CD4-positive, alpha-beta T cell treated with Interleukin-17A for 1 hour (primary cell): ENCODE data around the gene TMEM176A.

Experiments
- DNase-seq: peaks from one replicate; pipeline ENCODE4 v3.0.0-alpha.2; 2020

The TMEM176A gene

DNA sequence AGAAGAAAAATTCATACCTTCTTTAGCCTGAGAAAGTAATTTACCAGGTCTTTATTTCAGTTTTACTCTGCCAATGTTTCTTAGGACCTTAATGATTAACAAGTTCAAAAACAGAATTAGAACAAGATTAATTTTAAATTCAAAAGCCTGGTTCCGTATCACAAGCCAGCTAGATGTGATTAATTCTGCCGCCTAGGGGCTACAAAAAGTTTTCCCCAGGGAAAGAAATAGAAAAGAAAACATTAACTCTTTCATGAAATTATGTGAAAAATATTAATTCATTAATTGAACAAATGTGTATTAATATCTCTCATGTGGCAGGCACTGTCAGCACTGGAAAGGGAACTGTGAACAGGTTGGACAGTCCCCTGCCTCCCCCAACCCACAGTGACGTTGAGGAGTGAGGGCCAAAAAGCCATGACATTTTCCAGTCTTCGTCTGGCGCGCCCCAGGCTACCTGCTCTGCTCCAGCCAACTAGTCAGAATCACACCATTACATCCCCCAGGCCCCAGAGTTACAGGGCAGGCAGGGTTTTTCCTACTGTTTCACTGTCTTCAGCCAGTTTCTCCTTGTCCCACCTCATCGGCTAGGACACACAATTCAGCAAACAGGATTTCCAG, 20.1 kb downstream of the TMEM176A start:
- no peak for DNase-seq

DNA sequence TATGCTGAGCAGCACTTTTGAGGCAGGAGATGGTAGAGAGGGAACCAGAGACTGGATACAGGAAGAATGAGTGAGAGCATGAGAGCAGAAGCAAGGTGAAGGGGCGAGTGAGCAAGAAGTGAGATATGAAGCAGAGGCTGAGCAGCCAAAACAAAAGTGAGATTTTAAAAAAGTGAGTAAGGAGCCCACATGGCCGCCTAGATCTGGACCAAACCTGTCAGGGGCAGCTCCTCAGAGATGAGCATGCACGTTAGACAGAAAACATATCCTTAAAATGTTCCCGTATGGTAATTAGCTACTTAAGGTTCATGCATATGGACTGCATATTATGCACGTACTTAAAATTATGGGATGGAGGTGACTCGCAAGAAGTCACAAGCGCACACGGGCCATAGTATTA, 22.5 kb downstream of the TMEM176A start:
- DNase-seq, result no peak

DNA sequence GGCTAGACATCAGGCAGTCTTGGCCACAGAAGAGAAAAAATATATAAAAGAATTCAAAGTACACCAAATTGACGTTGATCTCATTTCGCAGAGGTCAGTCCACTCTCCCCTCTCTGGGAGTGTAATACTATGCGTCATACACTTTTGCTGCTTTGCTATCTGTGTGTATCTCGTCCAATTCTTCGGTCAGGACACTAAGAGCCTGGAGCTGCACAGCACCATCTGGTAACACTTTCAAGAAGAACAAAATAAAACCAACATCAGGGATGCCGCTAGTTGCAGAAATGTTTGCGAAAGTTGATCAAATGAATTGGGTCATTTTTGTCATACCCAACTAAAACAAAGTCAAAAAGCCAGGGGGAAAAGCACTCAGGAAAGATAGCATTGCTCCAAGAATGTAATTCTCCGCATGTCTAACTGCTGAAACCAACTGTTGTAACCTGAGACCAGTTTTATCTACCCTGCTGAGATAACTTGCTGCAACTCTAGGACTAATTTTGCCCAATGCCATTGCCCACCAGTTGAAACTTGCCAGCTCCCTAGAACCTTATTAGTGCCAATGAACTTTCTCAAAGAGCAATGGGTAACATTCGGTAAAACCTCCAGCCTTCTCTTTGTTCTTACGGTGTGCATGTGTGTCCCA, 23.0 kb downstream of the TMEM176A start:
- DNase-seq, result no peak

DNA sequence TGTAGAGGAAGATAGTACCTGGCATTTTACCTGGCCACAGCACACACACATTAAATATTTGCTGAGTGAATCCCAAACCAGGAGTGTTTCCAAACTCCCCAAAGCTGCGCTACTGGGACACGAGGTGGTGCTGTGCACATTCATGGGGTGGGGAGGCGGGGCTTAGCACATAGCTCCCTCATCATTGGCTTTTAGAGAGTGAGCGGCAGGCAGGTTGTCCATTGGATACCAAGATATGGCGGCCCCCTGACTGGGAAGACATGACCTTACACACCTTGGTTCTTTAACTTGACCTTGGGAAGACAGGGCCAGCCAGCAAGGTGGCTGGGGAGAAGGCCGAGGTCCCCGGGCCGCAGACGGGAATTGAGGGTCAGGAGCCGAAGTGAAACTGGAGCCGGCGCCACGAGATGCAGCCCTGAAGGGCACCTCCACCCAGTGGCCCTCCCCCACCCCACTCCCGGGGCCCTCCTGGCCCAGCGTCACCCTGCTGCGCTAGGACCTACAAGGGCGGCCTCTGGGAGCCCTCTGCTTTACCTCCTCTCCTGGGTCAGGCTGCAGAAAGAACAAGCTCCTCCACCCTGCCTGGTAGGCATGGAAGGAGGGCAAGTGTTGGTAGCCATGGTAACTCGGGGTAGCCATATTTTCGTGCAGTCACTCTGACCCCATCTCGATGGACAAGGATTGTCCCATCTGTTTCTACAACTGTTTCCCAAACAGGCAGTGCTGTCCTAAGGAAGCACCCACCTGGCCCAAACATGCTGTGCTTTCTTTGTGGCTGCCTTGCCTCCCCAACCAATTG, 24.0 kb downstream of the TMEM176A start:
- no peak for DNase-seq

DNA sequence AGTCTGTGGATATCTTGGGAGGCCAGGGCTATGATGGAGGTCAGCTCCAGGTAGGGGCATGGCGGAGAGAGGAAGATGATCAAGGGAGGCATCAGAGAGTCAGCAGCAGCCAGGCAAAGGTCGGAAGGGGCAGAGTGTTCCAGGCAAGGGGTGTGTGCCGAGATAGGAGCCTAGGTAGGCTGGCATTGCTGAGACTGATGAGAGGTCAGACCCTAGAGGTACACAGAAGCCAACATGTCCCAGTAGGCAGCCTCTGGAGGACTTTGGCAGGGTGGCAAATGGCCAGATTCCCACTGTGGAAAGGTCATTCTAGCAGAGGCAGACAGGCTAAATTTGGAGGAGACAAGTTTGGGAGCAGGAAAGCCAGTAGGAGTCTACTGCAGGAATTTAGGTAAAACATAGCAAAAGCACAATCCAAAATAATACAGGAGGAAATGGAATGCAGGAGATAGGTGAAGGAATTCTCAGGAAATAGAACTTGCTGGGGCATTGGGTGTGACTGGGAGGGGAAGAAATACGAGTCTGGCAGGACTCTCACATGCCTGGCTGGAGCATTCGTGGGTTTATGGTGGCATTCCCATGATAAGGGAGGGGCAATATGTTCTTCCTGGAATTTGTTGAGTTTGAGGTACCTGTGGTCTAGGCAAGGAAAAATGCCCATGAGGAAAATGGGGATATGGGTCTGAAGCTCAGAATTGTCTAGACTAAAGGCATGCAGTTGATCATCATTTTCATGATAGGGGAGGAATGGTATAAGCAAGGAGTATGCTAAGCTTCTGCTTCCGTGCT, 25.7 kb downstream of the TMEM176A start:
- no peak for DNase-seq

- no peak for DNase-seq
These were observed 27.8 kb downstream of the TMEM176A start for GRCh38 chr7:150828384-150828783.

DNA sequence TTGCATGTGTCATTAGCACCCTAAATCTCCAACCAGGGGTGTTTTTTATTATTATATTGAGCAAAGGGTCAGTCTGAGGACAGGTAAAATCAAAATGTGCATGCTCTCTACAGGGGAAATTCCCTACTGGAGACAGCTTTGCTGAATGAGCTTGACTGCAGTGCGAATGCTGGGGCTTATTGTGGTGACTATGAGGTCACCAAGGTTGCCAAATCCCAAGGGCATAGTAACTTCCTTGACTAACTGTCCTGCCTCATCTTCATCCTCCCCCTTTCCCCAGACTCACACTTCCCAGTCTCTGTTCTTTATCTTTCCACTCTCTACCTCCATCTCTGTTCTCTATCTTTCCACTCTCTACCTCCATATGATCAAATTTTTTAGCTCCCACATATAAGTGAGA, 28.9 kb downstream of the TMEM176A start:
- DNase-seq, result no peak

DNA sequence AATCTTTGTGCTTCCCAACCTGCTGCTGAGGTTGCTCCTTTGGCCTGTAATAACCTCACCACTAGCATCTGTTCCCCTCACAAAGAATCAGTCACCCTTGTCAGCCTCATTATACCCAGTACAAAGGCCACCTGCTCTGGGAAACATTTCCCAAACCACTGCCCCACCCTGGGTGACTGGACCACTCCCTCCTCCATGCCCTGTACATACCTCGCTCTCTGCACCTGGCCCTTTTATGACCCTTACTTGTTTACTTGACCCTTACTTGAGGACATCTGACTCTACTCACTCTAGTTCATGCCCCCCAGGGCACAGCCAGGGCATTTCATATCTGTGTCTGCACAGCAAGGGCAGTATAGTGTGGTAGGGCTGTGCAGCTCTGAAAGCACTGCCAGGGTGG, 30.4 kb downstream of the TMEM176A start:
- no peak for DNase-seq

DNA sequence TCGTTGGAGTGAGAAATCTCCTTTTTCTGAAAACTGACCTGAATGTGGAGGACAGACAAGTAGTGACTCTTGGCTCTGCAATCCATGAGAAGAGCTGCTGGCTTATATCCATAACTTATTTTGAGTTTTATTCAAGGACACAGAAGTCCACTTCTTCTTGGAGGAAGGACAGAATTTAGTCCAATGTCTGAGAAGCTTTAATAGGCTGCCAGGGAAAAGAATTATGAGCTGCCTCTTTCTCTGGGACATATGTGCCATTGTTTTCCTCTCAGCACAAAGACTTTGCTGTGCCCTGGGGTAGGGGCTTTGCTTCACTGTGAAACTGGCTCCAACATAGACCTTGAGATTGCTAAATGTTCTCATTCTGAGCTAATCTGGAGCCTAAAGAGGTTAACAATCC, 31.3 kb downstream of the TMEM176A start:
- DNase-seq, result no peak

GRCh38 chr7:150835019-150835418, 34.5 kb downstream of the TMEM176A start:
- DNase-seq, result no peak

DNA sequence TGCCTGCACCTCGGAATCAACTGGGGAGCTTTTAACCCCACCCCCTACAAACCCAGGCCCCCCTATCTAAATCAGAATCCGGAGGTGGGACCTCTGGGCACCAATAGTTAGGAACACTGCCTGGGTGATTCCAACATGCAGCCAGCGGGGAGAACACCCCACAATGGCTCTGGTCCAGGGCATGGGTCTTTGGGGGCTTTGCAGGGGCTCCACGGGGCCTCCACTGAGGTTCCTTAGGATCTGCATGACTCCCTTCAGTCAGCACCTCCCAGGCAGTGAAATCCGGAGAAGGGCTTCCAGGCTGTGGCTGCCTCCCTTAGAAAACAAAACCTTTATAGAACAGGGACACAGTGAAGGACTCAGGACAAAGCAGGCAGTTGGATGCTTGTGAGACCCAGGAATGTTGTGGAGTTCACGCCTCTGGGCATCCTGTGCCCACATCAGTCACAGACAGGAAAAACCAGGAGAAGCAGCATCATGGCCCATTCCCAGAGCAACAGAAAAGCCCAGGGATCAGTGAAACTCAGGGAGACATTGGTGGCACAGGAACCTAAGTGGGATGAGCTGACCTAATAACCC, 35.2 kb downstream of the TMEM176A start:
- DNase-seq, result no peak

DNA sequence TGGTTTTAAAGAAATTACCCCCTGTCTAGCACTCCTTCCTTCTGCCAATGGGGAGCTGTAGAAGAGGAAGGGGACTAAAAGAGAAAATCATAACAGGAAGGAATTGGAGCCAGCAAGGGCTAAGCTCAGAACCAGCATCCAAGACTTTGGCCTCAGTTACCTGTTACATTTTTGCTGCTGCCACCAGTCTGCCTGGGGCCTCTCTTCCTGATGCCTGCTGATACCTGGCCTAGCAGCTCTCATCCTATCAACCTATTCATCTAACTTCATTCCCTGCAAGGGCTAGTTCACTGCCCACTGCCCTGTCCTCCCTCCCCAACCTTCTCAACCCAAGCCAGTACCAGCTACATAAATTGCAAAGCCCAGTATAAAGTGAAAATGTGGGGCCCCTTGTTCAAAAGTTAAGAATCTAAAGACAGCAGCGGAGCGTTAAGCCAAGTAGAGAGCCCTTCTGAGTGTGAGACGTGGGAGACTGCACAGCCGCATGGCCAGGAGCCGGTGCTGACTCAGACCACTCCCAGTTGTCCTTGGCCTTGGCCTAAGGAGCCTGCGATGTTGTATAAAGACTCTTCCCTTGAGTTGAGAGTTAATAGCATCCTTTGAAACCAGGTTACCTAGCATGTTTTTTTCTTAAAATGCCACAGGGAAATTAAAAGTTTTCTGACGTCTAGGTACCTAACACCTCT, 38.5 kb downstream of the TMEM176A start:
- no peak for DNase-seq

DNA sequence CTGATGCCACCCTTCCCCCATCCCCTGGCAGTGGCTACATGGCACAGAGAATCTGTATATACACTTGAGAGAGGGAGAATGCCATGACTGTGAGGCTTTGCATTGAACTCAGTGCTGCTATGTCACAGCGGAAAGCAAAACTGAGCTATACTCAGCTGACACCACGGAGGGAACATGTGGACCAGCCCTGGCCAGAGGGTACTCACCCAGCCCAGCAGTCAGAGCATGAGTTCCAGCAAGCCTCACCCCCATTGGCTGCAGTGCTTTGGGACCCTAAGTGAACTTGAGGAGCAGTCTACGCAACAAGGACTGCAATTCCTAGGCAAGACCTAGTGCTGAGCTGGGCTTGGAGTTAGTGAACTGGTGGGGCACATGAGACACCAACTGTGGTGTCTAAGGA, 41.4 kb downstream of the TMEM176A start:
- DNase-seq, result no peak

GRCh38 chr7:150842716-150843115, 42.1 kb downstream of the TMEM176A start:
- DNase-seq, result no peak

- DNase-seq, result no peak
These were observed 44.9 kb downstream of the TMEM176A start for GRCh38 chr7:150845421-150845861.

DNA sequence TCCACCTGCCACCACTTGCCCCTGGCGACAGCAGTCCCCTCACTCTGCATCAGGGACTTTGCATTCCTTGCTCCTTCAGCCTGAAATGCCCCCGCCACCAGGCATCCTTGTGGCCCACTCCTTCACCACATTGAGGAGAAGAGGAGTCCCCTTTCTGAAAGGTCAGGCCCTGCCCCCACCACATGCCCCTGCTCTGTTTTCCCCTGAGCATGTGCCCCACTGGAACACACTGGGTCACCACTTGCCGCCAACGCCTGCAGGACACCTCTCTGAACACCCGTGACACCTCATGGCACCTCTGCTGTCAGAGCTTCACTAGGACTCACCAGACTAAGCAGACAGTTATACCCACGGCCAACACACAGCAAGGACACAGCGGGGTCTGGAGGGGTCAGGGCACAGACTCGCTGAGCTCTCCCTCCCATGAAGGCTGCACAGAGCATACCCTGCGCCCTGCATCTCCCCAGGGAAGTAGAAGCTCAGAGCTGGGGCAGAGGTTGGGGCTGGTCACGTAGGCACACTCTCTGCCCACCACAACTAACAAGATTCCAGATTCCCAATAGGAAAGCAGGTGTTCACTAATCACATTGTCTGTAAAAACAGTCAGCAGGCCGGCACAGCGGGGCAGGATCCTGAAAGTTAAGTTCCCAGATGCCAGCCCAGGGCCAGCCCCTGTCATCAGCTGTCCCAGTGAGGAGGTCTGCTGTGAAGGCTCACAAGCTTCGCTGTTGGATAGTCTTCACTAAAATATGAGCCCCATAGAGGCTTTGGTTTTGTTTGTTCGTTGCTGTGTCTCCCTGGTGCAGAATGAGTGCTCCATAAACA, 45.9 kb downstream of the TMEM176A start:
- no peak for DNase-seq

GRCh38 chr7:150847536-150847935, 47.0 kb downstream of the TMEM176A start:
- DNase-seq, result no peak

DNA sequence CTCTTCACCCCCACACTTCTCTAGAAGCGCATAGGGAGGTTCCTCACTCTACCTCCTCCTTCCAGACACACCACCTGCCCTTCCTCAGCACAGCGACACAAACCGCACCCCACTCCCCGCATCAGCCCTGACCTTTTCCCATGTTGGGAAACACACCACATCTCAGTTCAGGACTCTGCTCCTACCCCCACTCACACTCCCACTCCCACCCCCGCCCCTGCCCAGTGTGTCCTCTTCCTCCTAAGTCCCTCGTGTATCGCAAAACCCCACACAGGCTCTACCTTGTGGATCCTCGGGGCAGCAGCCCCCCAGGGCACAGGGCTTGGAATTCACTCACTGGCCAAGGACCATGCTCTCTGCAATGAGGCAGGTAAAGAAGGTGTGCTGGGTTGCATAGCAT, 47.5 kb downstream of the TMEM176A start:
- no peak for DNase-seq

- DNase-seq, result no peak
These were observed 48.1 kb downstream of the TMEM176A start for GRCh38 chr7:150848561-150849115.

DNA sequence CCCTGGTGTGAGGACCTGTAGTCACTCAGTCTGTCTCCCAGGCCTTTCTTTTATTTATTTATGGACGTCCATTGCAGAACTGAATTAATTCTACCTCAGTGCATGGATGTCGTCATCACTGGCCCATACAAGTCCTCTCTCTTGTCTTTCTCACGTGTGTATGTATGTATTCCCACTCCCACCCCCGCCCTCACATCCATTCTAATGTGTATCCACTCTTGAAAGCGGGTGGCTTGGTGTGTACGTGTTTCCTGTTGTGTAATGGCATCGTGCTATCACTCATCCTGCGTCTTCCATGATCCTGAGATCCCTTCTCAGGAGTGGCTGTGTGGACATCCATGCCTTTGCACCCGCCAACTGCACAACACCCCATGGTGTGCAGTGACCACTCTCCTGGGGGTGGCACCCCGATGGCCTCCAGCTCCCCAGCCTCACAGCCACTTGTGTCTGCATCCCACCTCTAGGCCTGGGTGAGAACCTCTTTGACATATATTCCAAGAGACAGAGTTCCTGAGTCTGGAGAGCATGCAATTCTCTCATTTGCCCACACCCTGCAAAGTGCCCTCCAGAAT, 48.7 kb downstream of the TMEM176A start:
- no peak for DNase-seq

DNA sequence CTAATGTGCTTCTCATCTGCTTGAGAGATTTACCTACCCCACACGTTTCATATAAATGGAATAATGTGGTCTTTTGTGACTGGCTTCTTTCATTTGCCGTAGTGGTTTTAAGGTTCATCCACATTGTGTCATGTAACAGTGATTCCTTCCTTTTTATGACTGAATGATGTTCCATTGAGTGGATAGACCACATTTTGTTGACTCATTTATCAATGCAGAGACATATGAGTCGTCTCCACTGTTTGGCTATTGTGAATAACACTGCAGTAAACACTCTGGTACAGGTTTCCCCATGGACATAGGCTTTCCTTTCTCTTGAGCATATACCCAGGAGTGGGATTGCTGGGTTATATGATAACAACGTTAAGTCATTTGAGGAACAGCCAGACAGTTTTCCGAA, 49.7 kb downstream of the TMEM176A start:
- no peak for DNase-seq
